Astrocyte of the hippocampus (primary cell): ENCODE data around the gene PACS1.
"Not testable (repeated sequence)": the region's sequence is repeated elsewhere in the genome, so short reads cannot be mapped to it uniquely, and the experiment has no call there.

Experiments used
- DNase-seq: peaks from one replicate; pipeline ENCODE4 v3.0.0; 2011; ENCODE audit warnings: low read depth, low spot score

The PACS1 gene

GRCh38 chr11:66253081-66253480, 183.0 kb downstream of the PACS1 start:
- DNase-seq = not testable (repeated sequence)

GRCh38 chr11:66258473-66258893, 188.4 kb downstream of the PACS1 start:
- DNase-seq = no peak

DNA sequence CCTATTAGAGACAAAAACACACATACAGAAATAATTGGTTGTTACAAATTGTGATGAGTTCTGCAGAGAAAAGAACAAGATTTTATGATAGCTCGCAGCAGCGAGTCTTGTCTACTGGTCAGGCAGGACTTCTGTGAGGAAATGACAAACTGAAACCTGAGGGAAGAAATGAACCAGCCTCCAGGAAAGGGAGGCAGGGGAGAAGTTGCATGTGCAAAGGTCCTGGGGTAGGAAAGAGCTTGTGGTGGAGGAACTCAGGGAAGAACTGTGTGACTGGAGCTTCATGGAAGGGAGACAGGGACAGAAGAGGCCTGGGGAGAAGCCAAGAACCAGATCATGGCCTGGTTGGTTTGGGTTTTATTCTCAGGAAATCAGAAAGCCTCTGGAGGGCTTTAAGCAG, 189.2 kb downstream of the PACS1 start:
- DNase-seq = no peak

DNA sequence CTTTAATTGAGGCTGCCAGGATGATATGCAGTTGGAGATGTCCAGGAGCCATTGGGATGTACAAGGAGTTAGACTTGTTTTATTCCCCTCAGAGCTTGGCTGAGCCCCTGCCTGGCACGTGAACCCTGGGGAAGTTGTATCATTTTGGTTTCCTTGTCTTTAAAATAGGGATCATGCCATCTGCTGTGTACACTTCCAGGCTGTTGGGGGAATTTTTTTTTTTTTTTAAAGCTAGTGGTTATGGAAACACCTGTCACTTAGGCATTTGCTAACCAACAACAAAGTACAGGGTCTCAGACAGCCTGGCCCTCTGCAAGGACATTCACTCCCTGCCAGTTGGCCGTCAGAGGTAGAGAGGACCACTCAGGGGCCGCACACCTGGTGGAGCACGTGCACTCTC, 189.9 kb downstream of the PACS1 start:
- no peak for DNase-seq

DNA sequence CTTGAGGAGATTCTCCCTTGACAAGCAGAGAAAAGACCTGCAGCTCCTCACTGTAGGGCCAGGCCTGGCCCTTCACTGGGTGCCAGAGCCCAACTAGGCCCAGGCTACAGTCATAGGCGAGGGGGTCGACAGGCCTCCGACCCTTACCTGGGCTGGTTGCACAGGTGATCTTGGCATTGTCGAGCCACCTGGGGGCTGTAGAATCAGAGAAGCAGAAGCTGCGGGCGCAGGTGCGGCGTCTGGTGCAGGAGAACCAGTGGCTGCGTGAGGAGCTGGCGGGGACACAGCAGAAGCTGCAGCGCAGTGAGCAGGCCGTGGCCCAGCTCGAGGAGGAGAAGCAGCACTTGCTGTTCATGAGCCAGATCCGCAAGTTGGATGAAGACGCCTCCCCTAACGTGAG, 191.5 kb downstream of the PACS1 start:
- DNase-seq = no peak

- DNase-seq = no peak
Measured at GRCh38 chr11:66262191-66262590, 192.1 kb downstream of the PACS1 start.

DNA sequence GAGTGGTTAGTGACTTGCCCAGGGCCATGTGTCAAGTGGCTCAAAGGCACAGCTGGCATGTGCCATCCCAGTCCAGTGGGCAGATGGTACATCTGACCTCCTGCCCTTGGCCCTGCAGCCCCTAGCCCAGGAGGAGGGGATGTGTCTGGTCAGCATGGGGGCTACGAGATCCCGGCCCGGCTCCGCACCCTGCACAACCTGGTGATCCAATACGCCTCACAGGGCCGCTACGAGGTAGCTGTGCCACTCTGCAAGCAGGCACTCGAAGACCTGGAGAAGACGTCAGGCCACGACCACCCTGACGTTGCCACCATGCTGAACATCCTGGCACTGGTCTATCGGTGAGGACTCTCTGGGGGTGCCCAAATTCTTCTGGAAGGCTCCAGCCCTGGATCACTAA, 192.6 kb downstream of the PACS1 start:
- no peak for DNase-seq

GRCh38 chr11:66263231-66263630, 193.2 kb downstream of the PACS1 start:
- DNase-seq = no peak

- DNase-seq = no peak
Measured at GRCh38 chr11:66263785-66264184, 193.7 kb downstream of the PACS1 start.

DNA sequence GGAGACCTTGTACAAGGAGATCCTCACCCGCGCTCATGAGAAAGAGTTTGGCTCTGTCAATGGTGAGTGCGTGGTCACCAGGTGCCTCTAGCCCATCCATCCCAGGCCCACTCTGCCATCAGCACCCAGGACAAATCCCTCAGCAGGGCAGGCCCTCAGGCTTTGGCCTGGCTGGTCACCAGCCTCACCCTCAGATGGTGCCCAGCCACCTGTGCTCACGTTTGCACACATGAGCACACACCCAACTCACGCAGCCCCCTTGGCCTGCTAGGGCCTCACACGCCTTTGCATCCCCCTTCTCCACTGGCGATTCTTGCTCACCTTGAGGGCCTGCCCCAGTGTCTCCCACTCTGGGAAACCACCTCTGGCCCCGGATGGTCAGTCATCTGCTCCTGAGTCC, 194.3 kb downstream of the PACS1 start:
- no peak for DNase-seq

DNA sequence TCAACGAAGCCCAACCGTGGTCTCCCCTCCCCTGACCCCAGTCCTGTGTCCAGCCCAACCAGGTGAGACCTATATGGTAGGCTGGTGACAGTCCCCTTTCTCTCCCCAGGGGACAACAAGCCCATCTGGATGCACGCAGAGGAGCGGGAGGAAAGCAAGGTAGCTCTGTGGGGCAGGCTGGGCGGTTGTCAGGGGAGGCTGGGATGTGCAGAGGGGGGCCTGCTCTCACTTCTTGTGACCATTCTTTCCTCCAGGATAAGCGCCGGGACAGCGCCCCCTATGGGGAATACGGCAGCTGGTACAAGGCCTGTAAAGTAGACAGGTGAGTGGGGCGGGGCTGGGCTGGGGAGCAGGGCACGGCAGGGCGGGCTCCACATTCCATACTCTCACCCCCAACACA, 194.8 kb downstream of the PACS1 start:
- DNase-seq = no peak

DNA sequence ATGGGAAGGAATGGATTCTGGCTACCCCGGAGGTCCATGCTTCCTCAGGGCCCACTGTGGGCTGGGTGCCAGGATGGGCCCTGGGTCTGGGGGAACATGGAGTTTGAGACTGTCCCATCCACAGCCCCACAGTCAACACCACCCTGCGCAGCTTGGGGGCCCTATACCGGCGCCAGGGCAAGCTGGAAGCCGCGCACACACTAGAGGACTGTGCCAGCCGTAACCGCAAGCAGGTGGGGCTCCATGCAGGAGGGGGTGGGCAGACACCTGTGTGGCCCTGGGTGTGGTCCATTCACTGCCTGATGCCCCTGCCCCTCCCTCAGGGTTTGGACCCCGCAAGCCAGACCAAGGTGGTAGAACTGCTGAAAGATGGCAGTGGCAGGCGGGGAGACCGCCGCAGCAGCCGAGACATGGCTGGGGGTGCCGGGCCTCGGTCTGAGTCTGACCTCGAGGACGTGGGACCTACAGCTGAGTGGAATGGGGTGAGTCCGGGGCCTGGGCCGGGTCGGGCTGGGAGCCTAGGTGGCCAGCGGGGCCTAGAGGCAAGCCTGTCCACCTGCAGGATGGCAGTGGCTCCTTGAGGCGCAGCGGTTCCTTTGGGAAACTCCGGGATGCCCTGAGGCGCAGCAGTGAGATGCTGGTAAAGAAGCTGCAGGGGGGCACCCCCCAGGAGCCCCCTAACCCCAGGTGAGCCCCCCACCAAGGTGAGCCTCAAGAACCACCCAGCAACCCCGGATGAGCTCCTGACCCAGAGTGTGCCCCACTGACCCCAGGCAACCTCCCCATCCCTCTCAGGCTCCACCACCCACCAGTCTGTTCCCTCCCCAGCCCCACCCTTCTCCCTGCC, 195.7 kb downstream of the PACS1 start:
- no peak for DNase-seq

GRCh38 chr11:66266378-66267038, 196.4 kb downstream of the PACS1 start:
- no peak for DNase-seq

GRCh38 chr11:66267039-66267378, 196.9 kb downstream of the PACS1 start:
- no peak for DNase-seq

- peak; percentile 97 for DNase-seq
Measured at GRCh38 chr11:66267379-66268243, 197.5 kb downstream of the PACS1 start.

GRCh38 chr11:66268244-66268951, 198.3 kb downstream of the PACS1 start, which contains the start of gene RAB1B:
Gene RAB1B (plus strand): TSS chr11:66268639. CDS start chr11:66268680, 41 bp downstream.
- DNase-seq = peak; percentile 100

GRCh38 chr11:66268952-66269905, 199.2 kb downstream of the PACS1 start:
- peak; percentile 61 for DNase-seq

GRCh38 chr11:66271816-66272215, 201.7 kb downstream of the PACS1 start:
- DNase-seq = no peak

- DNase-seq = no peak
Measured at GRCh38 chr11:66272596-66272995, 202.5 kb downstream of the PACS1 start.

DNA sequence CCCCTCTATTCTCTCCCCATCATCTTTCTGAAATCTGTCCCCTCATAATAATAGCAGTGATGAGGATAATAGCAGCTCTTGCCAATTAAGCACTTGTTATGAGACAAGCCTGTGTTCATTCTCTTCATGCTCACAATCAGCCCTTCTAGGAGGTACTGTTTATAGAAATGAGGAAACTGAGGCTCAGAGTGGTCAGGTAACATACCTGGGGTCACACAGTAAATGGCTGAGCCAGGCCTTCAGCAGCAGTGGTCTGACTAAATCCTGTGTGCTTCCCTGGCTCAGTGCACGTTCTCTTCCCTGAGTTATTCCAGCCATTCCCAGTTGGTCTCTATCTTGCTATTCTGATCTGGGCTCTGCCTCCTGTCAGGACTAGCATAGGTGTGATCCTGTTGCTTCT, 204.1 kb downstream of the PACS1 start:
- DNase-seq = no peak
